ENCODE data around the gene CLEC17A.

The CLEC17A gene

GRCh38 chr19:14576363-14576762 is 6.5 kb upstream of the CLEC17A start:
- no peaks in the 10 kb centered on the region for H3K36me3 ChIP-seq (ENCODE audit: control insufficient read depth in 2 of 2, insufficient read depth in 1 of 2, low read length in 2 of 2)
- no peaks in the 10 kb centered on the region for H3K9me3 ChIP-seq (ENCODE audit: control insufficient read depth, insufficient read depth, low read depth, low read length)
- no peak overlapping the region for H3K27ac ChIP-seq (ENCODE audit: extremely low read depth, low read depth, low read length)
- ChIA-PET POLR2A (no interaction called here), CTCF (interaction anchor here (0.6 to 0.7 kb wide), 4 partner anchors 17 to 210 kb away, joined by 3 to 4 read pairs (median 3); no protein-coding TSS in a partner anchor)
- no peak overlapping the region for H3K4me3 ChIP-seq (ENCODE audit: low read depth, low read length)
- H3K4me1 ChIP-seq (ENCODE audit: control insufficient read depth, insufficient read depth, low read length) = no peaks in the 10 kb centered on the region
- TF ChIP-seq ZFP69B (tag by site-specific recombination; IDR thresholded peaks at IDR 0.05) (no peak), ZNF350 (tag by site-specific recombination; IDR thresholded peaks at IDR 0.05) (no peak), PBX3 (CRISPR knock-in tag; IDR thresholded peaks at IDR 0.05) (no peak), ZBTB49 (tag by site-specific recombination; IDR thresholded peaks at IDR 0.05; ENCODE audit: low read depth) (no peak), ZBTB6 (tag by site-specific recombination; IDR thresholded peaks at IDR 0.05) (no peak), ZNF610 (tag by site-specific recombination; IDR thresholded peaks at IDR 0.05; ENCODE audit: borderline replicate concordance) (no peak), ZNF169 (tag by site-specific recombination; IDR thresholded peaks at IDR 0.05) (no peak), ELK4 (IDR thresholded peaks at IDR 0.05; ENCODE audit: borderline replicate concordance, low read depth, low read length) (no peak), PRDM1 (tag by site-specific recombination; IDR thresholded peaks at IDR 0.05) (no peak), EGR2 (tag by site-specific recombination; IDR thresholded peaks at IDR 0.05; ENCODE audit: low read depth) (no peak)

GRCh38 chr19:14577264-14577663 is 5.6 kb upstream of the CLEC17A start:
- Histone ChIP-seq H3K9me3 (ENCODE audit: control insufficient read depth, insufficient read depth, low read depth, low read length) (no peaks in the 10 kb centered on the region), H3K36me3 (ENCODE audit: control insufficient read depth in 2 of 2, insufficient read depth in 1 of 2, low read length in 2 of 2) (no peaks in the 10 kb centered on the region), H3K4me3 (ENCODE audit: low read depth, low read length) (no peak overlapping the region), H3K4me1 (ENCODE audit: control insufficient read depth, insufficient read depth, low read length) (no peaks in the 10 kb centered on the region), H3K27ac (ENCODE audit: extremely low read depth, low read depth, low read length) (no peak overlapping the region)
- ChIA-PET CTCF (interaction anchor here (0.5 to 0.7 kb wide), 2 partner anchors 209 to 314 kb away, joined by 3 read pairs; no protein-coding TSS in a partner anchor), POLR2A (no interaction called here)
- TF ChIP-seq ELK4 (IDR thresholded peaks at IDR 0.05; ENCODE audit: borderline replicate concordance, low read depth, low read length) (no peak), CTCF (tag by site-specific recombination; IDR thresholded peaks at IDR 0.05) (no peak), ZNF623 (tag by site-specific recombination; IDR thresholded peaks at IDR 0.05) (no peak), ZNF280C (tag by site-specific recombination; IDR thresholded peaks at IDR 0.05) (no peak), ZNF658 (tag by site-specific recombination; IDR thresholded peaks at IDR 0.05) (no peak), ZNF26 (tag by site-specific recombination; IDR thresholded peaks at IDR 0.05) (no peak), ZNF433 (tag by site-specific recombination; IDR thresholded peaks at IDR 0.05; ENCODE audit: low read depth) (no peak), ZSCAN30 (tag by site-specific recombination; IDR thresholded peaks at IDR 0.05) (no peak), ZNF148 (tag by site-specific recombination; IDR thresholded peaks at IDR 0.05; ENCODE audit: borderline replicate concordance) (no peak), ZFHX2 (tag by site-specific recombination; conservative IDR thresholded peaks at IDR 0.05) (no peak)
